Nephron (organoid): Measurements from ENCODE around the gene MAP3K15.
A peak's percentile ranks its signal among the peaks of the same experiment; 100 is the strongest.

Experiments used
- H3K27ac Mint-ChIP-seq, 3 experiments: 2 replicates each; pipeline ENCODE4 v1.8.0; 2020; ENCODE audit warnings: mixed read lengths in 3 of 3, mild to moderate bottlenecking in 2 of 3, moderate library complexity in 1 of 3
- H3K27me3 Mint-ChIP-seq: 2 replicates; pipeline ENCODE4 v1.8.0; 2021; ENCODE audit warnings: low read depth, mild to moderate bottlenecking, moderate library complexity, mixed read lengths
- H3K36me3 Mint-ChIP-seq: 2 replicates; pipeline ENCODE4 v1.8.0; 2020; ENCODE audit warnings: low read depth, mixed read lengths
- H3K4me1 Mint-ChIP-seq: 2 replicates; pipeline ENCODE4 v1.8.0; 2020; ENCODE audit warnings: mixed read lengths
- H3K4me3 Mint-ChIP-seq, 3 experiments: 2 replicates each; pipeline ENCODE4 v1.8.0; 2020; ENCODE audit warnings: mild to moderate bottlenecking in 3 of 3, mixed read lengths in 3 of 3, moderate library complexity in 2 of 3
- H3K9me3 Mint-ChIP-seq: 2 replicates; pipeline ENCODE4 v1.8.0; 2020; ENCODE audit warnings: mixed read lengths
- CTCF ChIP-seq, 3 experiments: fragments of 200-600 bp; sonication (generic); IDR thresholded peaks; one replicate each; pipeline ENCODE4 v1.5.0; 2021; ENCODE audit warnings: antibody characterized with exemption in 3 of 3; ENCODE audit not compliant: unreplicated experiment in 3 of 3

MAP3K15 gene

GRCh38 chrX:19549838-19550237, 34.5 kb upstream of the MAP3K15 start:
- Mint-ChIP-seq H3K27ac (no peak overlapping the region), H3K4me3 (no peak overlapping the region), H3K4me1 (no peaks in the 10 kb centered on the region), H3K36me3 (peaks cover 5% of the 10 kb centered on the region), H3K9me3 (peaks cover 7% of the 10 kb centered on the region), H3K27me3 (no peaks in the 10 kb centered on the region)
- TF ChIP-seq CTCF (IDR thresholded peaks at IDR 0.05; ENCODE audit: unreplicated experiment in 3 of 3): no peak

- no peak for TF ChIP-seq CTCF (IDR thresholded peaks at IDR 0.05; ENCODE audit: unreplicated experiment in 3 of 3)
- H3K27ac Mint-ChIP-seq: no peak overlapping the region
- H3K4me3 Mint-ChIP-seq: no peak overlapping the region
- peaks cover 7% of the 10 kb centered on the region for H3K9me3 Mint-ChIP-seq
- no peaks in the 10 kb centered on the region for H3K27me3 Mint-ChIP-seq
- H3K36me3 Mint-ChIP-seq: peaks cover 5% of the 10 kb centered on the region
- H3K4me1 Mint-ChIP-seq: no peaks in the 10 kb centered on the region
These were observed 33.6 kb upstream of the MAP3K15 start for GRCh38 chrX:19548934-19549333.

GRCh38 chrX:19548279-19548678, 33.0 kb upstream of the MAP3K15 start:
- Mint-ChIP-seq H3K9me3 (peaks cover 7% of the 10 kb centered on the region), H3K27me3 (no peaks in the 10 kb centered on the region), H3K36me3 (peaks cover 5% of the 10 kb centered on the region), H3K4me1 (no peaks in the 10 kb centered on the region), H3K27ac (no peak overlapping the region), H3K4me3 (no peak overlapping the region)
- no peak for TF ChIP-seq CTCF (IDR thresholded peaks at IDR 0.05; ENCODE audit: unreplicated experiment in 3 of 3)

GRCh38 chrX:19545651-19546050, 30.3 kb upstream of the MAP3K15 start:
- no peaks in the 10 kb centered on the region for H3K4me1 Mint-ChIP-seq
- H3K4me3 Mint-ChIP-seq: no peak overlapping the region
- H3K27me3 Mint-ChIP-seq: no peaks in the 10 kb centered on the region
- peaks cover 9% of the 10 kb centered on the region for H3K36me3 Mint-ChIP-seq
- H3K27ac Mint-ChIP-seq: no peak overlapping the region
- peaks cover 6% of the 10 kb centered on the region for H3K9me3 Mint-ChIP-seq
- no peak for TF ChIP-seq CTCF (IDR thresholded peaks at IDR 0.05; ENCODE audit: unreplicated experiment in 3 of 3)

- no peak overlapping the region for H3K27ac Mint-ChIP-seq
- no peaks in the 10 kb centered on the region for H3K4me1 Mint-ChIP-seq
- H3K36me3 Mint-ChIP-seq: peaks cover 9% of the 10 kb centered on the region
- H3K4me3 Mint-ChIP-seq: no peak overlapping the region
- peaks cover 6% of the 10 kb centered on the region for H3K9me3 Mint-ChIP-seq
- TF ChIP-seq CTCF (IDR thresholded peaks at IDR 0.05; ENCODE audit: unreplicated experiment in 3 of 3): peak; percentile 59 to 71 (median 64)
- H3K27me3 Mint-ChIP-seq: no peaks in the 10 kb centered on the region
These were observed 29.5 kb upstream of the MAP3K15 start for GRCh38 chrX:19544693-19545305.

- no peaks in the 10 kb centered on the region for H3K4me1 Mint-ChIP-seq
These were observed 28.7 kb upstream of the MAP3K15 start for GRCh38 chrX:19543951-19544381.

More at GRCh38 chrX:19543951-19544381, 28.7 kb upstream of the MAP3K15 start:
- Mint-ChIP-seq H3K27me3 (no peaks in the 10 kb centered on the region), H3K9me3 (peaks cover 12% of the 10 kb centered on the region), H3K27ac (no peak overlapping the region), H3K4me3 (no peak overlapping the region), H3K36me3 (peaks cover 9% of the 10 kb centered on the region)
- no peak for TF ChIP-seq CTCF (IDR thresholded peaks at IDR 0.05; ENCODE audit: unreplicated experiment in 3 of 3)
